ENCODE data around the gene BAZ2B.

DNA sequence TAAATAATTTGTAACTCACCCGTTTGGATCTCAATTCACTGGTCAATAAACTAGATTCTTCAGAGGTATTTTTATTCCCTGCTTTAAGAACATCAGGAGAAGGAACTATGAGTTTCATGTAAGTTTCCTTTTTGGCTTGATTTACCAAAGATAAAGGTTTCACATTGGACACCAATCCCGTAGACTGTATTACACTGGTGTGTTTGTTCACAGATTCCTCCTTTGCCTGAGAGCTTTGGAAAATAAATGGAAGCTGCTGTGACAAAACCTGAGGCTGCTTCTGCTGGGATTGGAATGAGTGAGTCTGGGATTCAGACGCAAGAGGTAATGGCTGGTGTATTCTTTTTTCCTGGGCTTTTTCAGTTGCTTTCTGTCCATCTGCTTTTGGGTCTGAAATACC, 178.1 kb downstream of the BAZ2B start:
- TF ChIP-seq POLR2A (IDR thresholded peaks at IDR 0.05; ENCODE audit: low read length) = no peak
- no peak for TF ChIP-seq GATA1 (IDR thresholded peaks at IDR 0.05; ENCODE audit: low read depth, low read length)

All from erythroblast (primary cell).